ENCODE results near the gene RICTOR.
A peak's percentile ranks its signal among the peaks of the same experiment; 100 is the strongest.

RICTOR gene, protein sequence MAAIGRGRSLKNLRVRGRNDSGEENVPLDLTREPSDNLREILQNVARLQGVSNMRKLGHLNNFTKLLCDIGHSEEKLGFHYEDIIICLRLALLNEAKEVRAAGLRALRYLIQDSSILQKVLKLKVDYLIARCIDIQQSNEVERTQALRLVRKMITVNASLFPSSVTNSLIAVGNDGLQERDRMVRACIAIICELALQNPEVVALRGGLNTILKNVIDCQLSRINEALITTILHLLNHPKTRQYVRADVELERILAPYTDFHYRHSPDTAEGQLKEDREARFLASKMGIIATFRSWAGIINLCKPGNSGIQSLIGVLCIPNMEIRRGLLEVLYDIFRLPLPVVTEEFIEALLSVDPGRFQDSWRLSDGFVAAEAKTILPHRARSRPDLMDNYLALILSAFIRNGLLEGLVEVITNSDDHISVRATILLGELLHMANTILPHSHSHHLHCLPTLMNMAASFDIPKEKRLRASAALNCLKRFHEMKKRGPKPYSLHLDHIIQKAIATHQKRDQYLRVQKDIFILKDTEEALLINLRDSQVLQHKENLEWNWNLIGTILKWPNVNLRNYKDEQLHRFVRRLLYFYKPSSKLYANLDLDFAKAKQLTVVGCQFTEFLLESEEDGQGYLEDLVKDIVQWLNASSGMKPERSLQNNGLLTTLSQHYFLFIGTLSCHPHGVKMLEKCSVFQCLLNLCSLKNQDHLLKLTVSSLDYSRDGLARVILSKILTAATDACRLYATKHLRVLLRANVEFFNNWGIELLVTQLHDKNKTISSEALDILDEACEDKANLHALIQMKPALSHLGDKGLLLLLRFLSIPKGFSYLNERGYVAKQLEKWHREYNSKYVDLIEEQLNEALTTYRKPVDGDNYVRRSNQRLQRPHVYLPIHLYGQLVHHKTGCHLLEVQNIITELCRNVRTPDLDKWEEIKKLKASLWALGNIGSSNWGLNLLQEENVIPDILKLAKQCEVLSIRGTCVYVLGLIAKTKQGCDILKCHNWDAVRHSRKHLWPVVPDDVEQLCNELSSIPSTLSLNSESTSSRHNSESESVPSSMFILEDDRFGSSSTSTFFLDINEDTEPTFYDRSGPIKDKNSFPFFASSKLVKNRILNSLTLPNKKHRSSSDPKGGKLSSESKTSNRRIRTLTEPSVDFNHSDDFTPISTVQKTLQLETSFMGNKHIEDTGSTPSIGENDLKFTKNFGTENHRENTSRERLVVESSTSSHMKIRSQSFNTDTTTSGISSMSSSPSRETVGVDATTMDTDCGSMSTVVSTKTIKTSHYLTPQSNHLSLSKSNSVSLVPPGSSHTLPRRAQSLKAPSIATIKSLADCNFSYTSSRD (N-terminal part only)

GRCh38 chr5:39074017-39074814 lies at the start of gene RICTOR:
TSS of gene RICTOR (minus strand) at chr5:39074399. CDS start at chr5:39074377, 22 bp downstream.
- no peak for DNase-seq (ENCODE audit: low read depth)

GRCh38 chr5:39121922-39122321 lies 47.7 kb upstream of the RICTOR start:
- no peak for DNase-seq (ENCODE audit: low read depth)

DNA sequence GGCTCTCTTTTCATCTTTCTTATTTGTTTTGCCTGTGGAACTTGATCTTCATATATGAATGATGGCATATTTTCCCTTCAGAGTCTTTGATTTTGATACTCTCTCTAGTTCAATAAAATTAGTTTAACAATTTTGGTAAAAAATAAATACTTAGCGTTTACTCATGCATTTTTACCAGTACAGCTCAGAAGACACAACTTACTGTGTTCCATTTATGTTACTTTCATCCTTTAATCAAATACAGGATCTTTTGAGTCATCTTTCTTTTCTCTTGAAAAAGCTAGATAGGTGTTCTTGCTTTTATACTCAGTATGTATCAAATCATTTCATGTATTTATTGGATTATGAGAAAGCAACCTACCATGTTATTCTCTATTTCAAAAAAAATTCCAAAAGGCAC lies 47.1 kb upstream of the RICTOR start:
- no peak for DNase-seq (ENCODE audit: low read depth)

DNA sequence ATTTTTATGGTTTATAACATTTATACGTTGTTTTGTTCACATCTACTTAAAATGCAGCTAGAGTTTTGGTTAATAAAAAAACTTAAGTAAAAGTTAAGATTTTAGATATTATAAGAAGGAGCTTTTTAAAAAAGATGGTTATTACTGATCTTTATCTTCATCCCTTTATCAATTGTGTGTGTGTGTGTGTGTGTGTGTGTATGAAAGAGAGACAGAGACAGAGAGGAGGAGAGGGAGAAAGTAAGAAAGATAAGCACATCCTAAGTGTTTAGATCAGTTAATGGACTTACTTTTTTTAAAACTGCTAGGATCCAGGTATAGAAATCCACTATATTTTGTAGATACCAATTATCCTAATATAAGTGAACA lies 45.8 kb upstream of the RICTOR start:
- DNase-seq (ENCODE audit: low read depth) = no peak

GRCh38 chr5:39119404-39120051 lies 45.3 kb upstream of the RICTOR start:
- no peak for DNase-seq (ENCODE audit: low read depth)

GRCh38 chr5:39118638-39119037 lies 44.4 kb upstream of the RICTOR start:
- DNase-seq (ENCODE audit: low read depth) = no peak

- no peak for DNase-seq (ENCODE audit: low read depth)
These were observed 43.2 kb upstream of the RICTOR start for GRCh38 chr5:39117401-39117800.

- DNase-seq (ENCODE audit: low read depth) = no peak
These were observed 42.4 kb upstream of the RICTOR start for GRCh38 chr5:39116344-39117170.

GRCh38 chr5:39115644-39116343 lies 41.6 kb upstream of the RICTOR start:
- DNase-seq (ENCODE audit: low read depth) = no peak

DNA sequence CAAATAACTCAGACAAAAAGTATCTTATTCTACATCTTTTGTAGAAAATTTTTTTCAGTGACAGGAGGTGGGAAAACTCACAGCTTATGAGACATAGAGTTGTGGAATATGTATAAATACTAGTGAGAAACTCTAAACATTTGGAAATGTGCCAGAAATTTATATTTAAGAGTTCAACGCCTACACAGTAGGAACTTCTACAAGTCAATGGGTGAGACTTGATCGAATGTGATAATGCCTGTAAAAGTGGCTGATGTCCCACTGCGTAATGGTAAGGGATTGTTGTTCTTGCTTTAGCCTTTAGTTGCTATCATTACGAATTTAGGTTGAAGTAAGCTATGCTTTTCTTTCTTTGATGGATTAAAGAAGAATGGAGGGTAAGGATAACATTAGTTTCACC lies 40.0 kb upstream of the RICTOR start:
- no peak for DNase-seq (ENCODE audit: low read depth)

GRCh38 chr5:39113354-39113953 lies 39.3 kb upstream of the RICTOR start:
- DNase-seq (ENCODE audit: low read depth) = no peak

DNA sequence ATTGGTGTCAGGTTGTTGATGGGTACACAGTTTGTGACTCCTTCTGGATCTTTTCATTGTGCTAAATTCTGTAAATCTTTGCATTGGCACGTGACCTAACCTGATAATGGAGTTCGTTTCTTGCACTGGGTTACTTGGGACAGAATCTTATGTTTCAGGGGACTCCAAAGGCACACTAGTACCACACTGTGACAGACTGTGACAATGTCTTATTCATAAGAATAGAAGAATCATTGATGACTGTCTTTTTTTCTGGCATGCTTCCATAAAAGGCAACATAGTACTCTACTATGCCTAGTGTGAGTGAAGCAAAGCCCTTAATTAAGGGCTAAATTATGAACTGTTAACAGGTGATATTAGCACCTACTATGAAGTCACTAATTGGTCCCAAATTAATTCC lies 35.4 kb upstream of the RICTOR start:
- no peak for DNase-seq (ENCODE audit: low read depth)

GRCh38 chr5:39108987-39109386 lies 34.8 kb upstream of the RICTOR start:
- no peak for DNase-seq (ENCODE audit: low read depth)

- no peak for DNase-seq (ENCODE audit: low read depth)
These were observed 33.2 kb upstream of the RICTOR start for GRCh38 chr5:39107350-39107749.

DNA sequence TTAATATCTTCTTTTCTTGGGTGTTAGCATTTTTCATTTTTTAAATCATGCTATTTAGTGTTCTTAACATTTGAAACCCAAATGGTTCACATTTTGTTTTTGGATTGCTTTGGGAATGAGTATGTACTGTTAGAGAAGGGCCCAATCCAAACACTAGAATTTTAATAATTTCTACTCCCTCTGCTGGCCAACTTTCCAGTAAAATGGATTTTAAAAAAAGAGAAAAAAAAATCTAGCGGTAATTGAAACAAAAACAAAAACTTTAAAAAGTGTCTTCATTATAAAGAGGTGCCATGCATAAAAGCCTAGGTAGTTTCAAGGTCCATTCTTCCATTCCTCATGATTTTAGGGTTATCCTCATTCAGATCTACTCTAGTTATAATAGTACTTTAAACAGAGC lies 32.1 kb upstream of the RICTOR start:
- DNase-seq (ENCODE audit: low read depth) = no peak

- no peak for DNase-seq (ENCODE audit: low read depth)
These were observed 30.0 kb upstream of the RICTOR start for GRCh38 chr5:39104221-39104620.

DNA sequence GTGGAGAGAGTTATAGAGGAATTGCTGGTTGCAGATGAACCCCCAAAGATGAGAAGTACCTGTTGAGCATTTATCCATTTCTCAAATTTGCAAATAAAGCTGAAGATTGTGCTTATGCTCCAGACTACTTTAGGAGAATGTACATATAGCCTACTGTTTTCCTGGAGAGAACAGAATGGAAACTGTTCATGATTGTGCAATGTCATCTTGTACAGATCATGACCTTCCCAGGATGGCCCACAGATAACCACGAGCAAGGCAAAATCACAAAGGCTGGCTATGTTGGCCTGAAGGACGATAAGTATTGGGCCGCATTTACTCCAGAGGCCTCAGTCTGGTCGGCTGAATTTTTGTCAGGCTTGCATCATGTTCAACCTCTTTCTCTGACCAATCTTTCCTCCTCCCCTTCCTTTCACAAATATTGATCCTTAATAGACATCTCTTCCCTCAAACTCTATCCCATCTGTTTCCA lies 28.5 kb upstream of the RICTOR start:
- no peak for DNase-seq (ENCODE audit: low read depth)

DNA sequence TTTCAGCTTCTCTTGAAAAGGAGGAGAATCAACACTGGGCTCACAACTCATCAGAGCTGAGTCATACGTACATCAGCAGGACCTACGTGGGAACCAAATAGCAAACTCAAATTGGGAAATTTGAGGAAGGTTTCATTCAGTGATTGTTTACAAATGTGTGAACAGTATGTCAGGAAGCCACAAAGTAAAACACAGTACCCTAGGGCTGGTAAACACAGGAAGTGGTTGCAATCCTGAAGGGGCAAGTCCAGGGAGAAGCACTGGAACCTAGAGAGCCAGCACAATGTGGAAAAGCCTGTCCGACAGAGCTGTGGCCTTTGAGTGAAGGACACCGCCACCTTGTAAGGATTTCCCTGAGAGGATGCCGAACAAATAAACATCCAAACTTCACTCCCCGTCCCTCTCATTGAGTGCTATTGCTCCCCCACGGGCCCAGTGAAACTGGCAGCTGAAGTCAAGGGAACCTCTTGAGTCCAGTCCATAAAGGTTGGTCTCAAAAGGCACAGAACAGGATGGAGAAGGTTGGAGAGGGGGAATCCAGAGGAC lies 26.7 kb upstream of the RICTOR start:
- peak; percentile 90 for DNase-seq (ENCODE audit: low read depth)
